HG02870 (cell line): ENCODE results near the gene BBS2.

Experiments used
- ATAC-seq: cut with Tn5 transposase; IDR thresholded peaks from one replicate; pipeline ENCODE4 v1.9.1; 2021; ENCODE audit warnings: mild to moderate bottlenecking, moderate library complexity; ENCODE audit not compliant: unreplicated experiment

Gene BBS2

DNA sequence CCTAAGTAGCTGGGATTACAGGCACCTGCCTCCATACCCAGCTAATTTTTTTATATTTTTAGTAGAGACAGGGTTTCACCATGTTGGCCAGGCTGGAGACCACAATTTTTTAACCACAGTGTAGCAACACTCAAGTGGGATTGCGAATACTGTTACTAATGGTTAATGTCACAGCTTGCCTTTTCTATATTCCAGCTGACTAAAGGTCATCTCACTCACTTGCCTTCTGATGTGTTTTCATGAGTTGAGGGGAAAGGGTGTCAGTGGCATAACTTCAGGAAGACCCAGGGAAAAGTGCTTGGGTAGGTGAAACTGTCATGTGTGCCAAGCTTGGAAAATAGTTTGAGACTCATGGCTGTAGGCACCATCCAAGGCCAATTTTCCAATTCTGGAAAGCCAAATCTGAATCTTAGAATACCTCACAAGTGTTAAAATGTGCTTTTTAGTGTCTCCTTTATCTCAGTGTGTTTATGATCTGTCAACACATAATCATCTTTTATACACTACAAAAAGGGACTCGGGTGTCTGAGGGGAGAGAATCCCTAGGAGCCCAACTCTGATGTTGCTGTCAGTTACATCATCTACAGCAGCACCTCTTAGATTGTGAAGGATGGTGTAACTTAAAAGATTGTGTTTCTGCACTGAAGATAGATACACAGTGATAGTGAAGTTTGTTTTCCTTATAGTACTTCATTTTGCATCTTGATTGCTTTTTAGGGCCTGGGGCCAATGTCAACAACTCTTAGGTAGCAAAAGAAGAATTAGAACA, 41.4 kb downstream of the BBS2 start:
- ATAC-seq, result no peak

DNA sequence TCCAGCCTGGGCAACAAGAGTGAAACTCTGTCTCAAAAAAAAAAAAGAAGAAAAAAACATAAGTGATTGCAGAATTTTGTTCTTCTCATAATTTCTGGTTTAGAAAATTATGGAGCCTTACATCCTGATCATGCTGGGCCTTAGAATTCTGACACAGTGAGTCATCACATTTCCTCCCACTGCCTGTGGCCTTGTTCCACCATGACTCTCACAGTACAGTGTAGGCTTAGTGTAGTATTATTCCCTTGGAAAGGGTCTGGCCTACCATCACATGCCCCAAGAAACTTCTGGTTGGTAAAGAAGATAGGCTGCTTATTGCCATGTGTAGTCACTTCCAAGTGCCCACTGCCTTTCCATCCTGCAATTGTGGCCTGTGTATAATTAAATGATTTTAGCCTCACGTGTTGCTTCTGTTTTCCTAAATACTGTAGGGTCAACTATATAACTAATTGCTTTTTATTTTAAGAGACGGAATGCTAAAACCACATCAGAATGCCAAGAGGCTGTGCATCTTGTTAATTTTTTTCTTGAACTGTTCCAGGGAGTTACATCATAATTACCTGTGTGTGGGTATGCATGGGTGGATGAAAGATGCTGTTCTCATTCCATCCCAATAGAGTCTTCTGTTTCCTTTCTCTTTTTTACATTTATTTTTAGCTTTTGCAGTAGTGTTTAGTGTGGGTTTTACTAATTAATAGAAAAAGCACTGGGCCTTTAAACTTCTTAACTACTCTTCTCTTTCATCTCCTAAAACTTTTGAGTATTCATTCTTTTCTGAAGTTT, 42.5 kb downstream of the BBS2 start:
- ATAC-seq, result no peak

DNA sequence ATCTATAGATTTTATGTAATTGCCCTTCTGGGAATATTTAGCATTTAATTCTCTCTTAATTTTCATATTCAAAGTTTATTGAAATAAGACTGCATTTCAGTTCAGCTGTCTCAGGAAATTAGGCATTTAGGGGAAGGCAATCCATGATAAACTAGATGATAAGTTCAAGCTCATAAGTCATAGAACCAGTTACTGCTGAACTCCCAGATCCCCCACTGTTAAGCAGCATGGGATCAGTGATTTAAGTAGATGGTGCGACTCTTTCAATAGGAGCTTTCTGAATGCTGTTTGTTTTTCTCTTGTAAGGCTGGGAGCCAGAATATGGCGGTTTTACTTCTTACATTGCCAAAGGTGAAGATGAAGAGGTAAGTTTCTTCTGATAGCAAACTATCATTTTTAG, 44.6 kb downstream of the BBS2 start:
- ATAC-seq, result no peak

DNA sequence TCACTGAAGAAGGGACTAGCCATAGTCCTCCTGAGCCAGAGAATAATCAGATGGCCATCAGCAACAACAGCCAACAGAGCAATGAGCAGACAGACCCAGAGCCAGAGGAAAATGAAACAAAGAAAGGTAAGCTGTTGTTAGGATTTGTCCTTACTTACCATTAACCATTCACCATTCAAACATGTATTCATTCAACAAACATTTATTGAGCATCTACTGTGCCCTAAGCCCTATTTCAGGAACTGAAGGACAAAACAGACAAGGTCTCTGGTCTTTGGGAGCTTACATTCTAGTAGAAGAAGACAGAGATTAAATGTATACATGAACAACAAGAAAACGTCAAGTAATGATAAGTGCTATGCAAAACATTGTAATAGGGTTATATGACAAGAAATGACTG, 49.2 kb downstream of the BBS2 start:
- no peak for ATAC-seq

DNA sequence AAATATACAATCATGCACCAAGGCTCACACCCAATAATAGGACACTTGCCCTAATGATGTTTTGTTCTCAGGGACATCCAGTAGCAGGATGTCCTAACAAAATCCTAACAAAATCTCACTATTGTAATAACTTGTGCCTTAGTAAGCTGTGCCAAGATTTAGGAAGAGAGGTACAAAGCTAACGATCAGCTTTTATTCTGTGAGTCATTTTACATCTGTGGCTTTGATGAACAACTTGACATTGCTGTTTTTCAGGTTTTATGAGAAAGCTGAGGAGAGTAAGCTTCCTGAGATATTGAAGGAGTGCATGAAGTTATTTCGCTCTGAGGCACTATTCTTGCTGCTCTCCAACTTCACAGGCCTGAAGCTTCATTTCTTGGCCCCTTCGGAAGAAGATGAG, 49.6 kb downstream of the BBS2 start:
- no peak for ATAC-seq

DNA sequence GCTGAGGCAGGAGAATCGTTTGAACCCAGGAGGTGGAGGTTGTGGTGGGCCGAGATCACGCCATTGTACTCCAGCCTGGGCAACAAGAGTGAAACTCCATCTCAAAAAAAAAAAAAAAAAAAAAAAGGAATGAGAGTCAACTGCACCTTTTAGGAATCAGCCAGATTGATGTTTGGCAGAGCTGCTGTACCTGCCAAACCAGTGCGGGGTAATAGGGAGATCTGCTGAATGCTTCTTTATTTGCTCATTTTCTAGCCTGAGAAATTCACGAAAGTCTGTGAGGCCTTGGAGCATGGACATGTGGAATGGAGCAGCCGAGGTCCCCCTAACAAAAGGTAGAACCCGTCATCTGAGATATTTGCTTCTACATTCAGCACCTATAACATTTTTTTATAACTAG, 50.1 kb downstream of the BBS2 start:
- ATAC-seq, result no peak

DNA sequence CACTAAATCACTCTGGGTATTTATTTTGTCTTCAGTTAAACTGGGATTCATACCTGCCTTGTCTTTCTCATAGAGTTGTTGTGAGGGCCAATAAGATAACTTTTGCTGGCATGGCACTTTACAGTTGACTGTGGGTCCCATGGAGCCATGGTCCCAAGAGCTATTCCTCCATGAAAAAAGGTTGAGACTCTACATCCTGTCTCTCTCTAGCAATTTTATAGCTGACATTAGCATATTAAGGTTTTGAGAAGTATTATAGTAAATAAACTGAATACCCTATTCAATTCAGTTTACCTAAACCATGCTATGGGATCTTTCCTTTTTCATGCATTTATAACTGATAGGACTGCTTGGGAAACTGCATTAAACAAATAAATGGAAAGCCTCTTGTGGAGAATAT, 51.0 kb downstream of the BBS2 start:
- ATAC-seq, result no peak

DNA sequence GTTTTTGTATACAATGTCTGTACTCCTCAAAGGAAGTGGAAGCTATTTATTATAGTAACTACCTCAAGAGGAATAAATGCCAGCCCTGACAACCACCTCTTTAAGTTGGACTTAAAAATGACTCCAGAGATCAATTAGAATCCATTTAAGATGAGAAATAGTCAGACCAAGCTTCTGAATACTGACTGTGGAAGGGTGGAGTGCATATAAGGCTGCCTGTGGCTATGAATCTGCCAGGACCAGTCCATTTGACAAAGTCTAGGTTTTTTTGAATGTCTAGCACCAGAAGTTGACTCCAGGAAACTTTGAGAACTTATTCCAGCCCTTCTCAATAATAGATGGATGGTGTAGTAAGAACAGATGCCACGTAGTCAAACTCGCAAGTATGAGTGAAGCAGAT, 53.5 kb downstream of the BBS2 start:
- ATAC-seq, result no peak

DNA sequence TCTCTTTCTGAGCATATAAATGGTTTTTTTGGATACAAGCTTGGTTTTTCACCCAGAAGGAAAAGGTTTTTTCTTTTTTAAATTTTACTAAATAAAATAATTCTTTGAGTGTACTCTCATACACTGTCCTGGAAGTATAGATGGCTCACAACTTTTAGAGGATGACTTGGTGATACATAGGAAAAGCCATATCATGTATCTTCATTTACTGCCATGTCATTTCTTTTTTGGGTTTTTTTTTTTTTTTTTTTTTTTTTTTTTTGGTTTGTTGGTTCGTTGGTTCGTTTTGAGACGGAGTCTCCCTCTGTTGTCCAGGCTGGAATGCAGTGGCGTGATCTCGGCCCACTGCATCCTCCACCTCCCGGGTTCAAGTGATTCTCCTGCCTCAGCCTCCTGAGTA, 56.7 kb downstream of the BBS2 start:
- no peak for ATAC-seq

DNA sequence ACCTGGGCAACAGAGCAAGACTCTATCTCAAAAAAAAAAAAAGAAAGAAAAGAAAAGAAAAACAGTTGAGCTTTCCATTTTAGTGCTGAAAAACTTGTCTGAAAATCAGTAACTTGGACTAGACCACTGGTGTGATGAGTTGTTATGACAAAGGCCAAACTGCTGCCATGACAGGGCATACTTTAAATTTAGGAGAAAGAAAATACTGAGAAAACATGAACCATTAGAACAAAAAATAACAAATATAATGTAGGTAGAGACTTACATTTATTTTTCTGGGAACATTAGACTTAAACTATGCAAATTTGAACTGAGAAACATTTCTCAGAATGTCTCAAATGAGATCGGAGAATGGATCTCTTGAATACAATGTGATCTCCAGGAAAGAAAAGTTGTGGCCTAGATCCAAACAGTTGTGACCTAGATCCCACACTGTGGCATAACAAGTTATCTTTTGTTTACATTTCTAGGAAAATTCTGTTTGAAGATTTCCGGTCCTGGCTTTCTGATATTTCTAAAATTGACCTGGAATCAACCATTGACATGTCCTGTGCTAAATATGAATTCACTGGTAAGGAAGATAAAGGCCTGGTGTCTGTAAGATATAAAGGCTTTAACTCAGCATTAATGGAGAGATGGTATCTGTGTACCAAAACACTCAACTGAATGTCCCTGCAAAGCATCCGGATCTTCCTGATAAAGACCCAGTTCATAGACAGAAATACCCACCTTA, 57.6 kb downstream of the BBS2 start:
- ATAC-seq, result no peak

DNA sequence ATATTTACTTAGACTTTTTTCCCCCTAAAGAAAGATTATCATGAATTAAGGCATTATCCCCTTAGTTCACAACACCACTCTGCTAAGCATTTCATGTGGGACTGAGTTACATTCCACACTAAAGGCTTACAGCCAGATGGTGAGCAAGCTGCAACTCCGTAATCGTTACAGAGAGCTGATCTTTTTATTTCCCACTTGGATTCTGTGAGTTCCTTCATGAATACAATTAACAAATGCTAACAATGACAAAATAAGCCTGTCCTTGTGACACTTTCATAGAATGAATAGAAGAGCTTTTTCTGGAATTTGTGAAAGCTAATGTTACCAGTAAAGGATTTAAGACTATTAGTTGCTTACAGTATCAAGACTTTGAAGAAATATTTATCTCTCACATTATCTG, 59.7 kb downstream of the BBS2 start:
- no peak for ATAC-seq

DNA sequence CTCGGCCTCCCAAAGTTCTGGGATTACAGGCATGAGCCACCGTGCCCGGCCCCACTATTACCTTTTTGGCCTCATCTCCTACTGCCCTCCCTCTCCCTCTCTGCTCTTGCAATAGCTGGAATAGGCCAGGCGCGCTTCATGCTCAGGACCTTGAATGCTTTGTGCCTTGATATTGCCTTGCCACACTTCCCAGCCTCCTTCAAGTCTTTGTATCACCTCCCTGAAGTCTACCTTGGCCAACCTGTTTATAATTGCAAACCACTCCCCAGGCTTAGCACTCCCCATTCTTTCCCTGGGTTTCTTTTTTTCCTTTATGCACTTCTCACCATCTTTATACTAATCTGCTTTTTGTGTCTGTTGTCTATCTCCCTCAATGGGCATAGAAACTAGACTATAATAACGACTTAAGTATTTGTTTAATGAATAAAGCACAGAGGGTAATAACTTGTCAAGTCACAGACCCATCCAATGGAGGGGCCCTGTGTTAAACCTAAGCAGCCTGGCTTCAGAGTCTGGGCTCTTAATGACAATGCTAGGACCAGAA, 61.8 kb downstream of the BBS2 start:
- ATAC-seq, result no peak

DNA sequence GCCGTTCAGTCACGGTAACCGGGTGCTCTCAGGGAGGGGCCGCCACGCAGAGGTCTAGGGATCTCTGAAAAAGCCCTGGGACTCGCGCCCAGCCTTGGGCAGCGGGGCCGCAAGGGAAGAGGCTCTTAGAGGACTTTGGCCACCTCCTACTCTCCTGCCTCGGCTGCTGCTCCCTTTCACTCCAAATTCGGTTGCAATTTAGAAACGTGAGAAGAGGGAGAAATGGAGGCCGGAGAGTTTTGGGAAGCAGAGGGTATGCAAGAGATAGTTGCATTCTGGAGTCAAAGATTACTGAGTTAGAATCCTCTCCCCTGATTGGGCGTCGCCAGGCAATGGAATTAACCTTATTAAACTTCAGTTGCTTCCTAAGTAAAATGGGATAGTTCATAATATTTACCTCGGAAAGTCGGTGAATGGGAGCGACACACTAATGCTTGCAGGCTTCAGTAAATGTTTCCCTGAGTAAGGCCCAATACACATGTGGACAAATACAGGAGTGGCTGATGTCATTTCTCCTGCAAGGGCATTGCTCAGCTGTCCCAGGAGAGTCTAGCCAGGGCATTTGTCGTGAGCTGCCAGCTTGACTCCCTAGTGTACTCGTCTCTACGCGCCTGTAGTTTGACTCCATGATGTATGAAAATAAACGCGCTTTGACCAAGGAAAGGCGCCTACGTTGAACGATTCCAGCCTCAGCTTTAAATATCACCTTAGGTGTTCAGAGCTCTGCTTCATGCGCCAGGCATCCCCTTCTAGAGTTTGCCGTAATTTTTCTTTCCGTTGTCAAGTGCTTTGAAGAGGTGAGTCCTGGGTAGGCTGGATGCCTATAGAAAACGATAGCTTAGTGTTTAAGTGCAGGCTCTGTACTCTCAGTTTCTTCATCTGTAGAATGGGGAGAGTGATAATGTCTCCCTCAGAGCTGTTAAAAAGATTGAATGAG, 67.8 kb downstream of the BBS2 start:
- ATAC-seq, result peak; percentile 28

DNA sequence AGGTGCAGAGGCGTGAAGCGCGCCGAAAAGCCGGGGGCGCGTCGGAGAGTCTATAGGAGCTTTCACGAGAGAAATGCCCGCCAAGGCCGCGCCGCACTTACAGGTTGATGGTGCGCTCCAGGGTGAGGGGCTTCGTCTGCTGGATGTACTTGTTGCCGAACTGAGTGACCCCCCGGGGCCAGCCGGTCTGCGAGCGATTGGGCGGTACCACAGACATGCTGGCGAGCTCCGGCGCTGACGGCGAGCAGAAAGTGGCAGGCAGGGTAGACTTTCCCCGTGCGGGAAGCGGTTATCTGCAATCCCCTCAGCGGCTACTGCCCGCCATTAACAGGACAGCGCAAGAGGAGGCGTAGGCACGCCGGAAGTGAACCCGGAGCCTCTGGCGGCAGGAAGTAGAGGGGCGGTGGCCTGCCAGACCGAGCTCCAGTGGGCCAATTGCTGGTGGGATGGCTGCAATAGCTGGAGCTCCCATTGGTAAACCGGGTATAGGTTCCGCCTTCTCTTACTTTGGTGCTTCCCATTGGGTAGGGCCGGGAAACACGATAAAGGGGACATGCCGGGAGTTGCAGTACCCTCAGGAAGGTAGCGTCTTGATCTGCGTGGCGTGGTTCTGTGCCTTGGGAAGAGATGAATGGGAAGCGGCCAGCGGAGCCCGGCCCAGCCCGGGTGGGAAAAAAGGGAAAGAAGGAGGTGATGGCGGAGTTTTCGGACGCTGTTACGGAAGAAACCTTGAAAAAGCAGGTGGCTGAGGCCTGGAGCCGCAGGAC, 68.7 kb downstream of the BBS2 start, which contains the start of the genes NUDT21 and OGFOD1:
TSS of gene NUDT21 (minus strand) at position 347 of the 767 bp plus-strand sequence. CDS start at position 217, 130 bp downstream.
TSS of gene OGFOD1 (plus strand) at position 569 of the 767 bp plus-strand sequence. CDS start at position 628, 59 bp downstream.
- peak; percentile 96 for ATAC-seq

DNA sequence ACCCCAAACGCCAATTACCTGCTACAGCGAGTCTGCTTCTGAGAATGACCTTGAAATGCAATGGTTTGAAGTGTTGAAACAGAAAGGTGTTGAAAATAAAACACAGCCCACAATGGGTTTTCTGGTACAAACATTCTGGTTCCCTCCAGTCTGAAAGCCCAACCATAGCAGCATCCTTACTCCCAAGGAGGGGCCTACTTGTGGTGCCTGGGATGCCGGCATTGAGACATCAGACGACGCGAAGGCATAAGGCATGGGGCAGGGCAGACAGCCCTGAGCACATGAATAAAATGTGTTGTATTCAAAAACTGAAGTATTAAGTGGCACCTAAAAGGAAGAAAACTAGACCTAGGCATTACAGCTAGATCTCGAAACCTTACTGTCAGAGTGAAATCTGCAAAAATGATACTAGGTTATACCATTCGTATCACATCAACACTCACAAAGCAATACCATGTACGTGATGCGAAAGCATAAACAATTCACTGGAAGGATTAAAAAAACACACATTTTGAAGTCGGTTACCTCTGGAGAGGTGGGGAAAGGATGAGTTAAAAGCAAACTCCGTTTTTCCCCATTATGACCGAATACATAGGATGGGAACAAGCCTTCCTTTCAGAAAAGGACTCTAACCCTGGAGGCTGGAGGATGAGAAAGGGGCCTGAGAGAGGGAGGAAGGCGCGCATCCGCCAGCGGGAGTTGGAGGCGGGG, 69.4 kb downstream of the BBS2 start:
- ATAC-seq, result no peak

DNA sequence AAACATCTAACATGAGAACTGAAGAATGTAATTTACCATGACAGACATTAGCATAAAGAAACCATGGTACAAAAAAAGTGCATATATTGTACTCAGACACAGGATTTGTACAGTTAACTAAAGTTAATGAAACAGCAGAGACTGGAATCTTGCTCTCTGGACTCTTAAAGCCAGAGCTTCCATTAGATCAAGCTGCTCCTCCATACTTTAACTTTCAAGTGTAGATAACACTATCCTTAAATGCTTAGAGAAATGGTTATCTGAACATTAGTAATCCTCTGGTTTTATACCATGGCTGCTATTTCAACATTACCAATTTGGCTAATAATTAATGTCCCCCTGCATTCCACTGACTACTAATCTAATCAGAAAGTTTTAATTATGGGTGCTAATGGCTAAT, 71.8 kb downstream of the BBS2 start:
- ATAC-seq, result no peak

DNA sequence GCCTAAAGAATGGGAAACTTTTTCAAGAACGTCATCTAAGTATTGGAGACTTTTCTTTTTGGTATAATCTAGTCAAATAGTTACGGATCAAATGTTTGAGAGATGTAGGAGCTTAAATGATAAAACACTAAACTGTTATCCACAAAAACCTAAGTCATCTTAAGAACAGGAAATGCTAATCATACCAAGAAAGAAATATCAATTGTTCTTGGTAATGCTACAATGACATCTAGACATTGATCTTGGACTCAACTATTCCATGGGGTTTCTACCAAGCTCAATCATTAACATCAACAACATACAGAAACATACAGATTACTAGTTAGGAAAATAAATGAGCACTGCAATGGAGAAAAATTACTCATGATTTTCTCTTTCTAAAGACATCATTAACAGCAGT, 72.5 kb downstream of the BBS2 start:
- no peak for ATAC-seq

DNA sequence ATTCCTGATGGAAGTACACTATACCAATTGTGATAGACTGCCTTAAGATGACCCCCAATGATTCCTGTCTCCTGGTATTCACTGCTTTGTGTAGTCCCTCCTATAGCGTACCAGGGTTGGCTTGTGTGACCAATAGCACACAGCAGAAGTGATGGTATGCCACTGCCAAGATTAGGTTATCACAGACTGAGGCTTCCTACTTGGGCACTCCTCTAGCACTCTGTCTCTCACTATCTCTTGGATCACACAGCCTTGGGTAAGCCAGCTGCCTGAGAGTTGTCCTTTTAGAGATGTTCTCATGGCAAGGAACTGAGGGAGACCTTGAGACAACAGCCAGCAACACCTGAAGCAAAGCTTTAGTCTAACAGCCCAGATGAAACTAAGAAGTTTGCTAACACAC, 81.8 kb downstream of the BBS2 start:
- ATAC-seq, result no peak

DNA sequence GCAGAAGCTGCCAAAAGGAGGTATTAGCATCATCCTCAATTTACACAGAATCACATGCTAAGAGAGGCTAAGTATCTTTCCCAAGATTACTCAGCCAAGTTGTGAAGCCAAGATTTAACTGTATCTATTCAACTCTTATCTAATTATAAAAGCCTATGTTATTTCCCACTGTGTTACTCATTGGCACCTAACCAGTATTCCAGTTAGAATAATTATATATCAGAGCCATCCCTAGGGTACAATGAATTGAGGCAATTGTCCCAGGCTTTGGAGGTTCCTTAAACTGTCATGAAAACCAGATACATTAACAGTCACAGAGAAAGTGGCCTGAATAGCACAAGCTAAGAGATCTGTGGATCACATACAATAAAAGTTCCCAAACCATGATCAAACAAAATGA, 83.6 kb downstream of the BBS2 start:
- no peak for ATAC-seq
